GM19324 (cell line): Measurements from ENCODE around the gene EFNA2.
A peak's percentile ranks its signal among the peaks of the same experiment; 100 is the strongest.

Source experiments
- ATAC-seq: cut with Tn5 transposase; IDR thresholded peaks from one replicate; pipeline ENCODE4 v1.9.1; 2021; ENCODE audit warnings: mild to moderate bottlenecking, moderate library complexity; ENCODE audit not compliant: unreplicated experiment, low FRiP score

EFNA2 gene

GRCh38 chr19:1270213-1270853, 15.3 kb upstream of the EFNA2 start:
- ATAC-seq: no peak

DNA sequence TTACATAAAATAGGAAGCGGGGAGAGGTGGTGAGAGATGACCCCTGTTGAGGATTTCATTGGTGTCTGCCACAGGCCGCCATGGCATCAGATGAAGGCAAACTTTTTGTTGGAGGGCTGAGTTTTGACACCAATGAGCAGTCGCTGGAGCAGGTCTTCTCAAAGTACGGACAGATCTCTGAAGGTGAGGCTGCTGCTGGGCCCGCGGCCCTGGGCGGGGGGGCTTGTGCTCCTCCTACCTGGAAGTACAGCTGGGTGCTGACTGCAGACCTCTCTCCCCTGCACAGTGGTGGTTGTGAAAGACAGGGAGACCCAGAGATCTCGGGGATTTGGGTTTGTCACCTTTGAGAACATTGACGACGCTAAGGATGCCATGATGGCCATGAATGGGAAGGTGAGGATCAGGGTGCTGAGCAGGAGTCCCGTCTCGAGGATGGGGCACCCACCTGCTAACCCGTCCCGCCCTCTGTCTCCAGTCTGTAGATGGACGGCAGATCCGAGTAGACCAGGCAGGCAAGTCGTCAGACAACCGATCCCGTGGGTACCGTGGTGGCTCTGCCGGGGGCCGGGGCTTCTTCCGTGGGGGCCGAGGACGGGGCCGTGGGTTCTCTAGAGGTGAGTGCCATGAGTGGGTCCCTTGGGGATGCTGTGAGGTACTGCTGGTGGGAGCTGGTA, 14.7 kb upstream of the EFNA2 start:
- no peak for ATAC-seq

DNA sequence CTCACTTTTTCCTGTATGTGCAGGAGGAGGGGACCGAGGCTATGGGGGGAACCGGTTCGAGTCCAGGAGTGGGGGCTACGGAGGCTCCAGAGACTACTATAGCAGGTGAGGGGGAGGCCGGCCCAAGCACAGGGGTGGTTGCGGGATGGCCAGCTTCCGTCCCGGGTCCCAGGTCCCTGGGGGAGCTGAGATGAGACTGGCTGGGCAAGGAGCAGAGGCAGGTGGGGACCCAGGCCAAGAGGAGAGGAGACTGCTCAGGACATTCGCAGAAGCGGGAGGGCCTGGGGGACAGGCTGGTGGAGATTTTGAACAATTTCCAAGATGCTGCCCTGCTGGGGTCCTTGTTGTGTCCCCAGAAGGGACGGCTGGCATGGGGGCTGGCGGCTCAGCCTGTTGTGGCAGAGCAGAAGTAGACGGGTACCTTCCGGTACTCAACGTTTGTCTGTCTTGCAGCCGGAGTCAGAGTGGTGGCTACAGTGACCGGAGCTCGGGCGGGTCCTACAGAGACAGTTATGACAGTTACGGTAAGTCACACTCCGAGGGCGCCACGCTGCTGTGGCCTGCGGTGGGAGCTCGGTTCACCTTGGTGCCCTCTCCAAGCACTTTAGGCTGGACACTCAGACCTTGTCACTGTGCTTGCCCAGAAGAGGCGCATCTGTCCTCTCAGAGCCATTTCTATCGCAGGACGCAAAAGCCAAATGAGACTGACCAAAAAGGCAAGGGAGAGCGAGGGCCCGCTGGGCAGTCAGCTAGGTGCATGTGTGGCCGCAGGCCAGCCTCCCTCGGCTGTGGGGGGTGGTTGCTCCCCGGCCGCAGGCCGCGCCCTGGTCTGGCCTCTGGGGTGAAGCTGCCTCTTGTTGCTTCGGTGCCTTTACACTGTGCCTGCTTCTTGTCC, 13.9 kb upstream of the EFNA2 start:
- ATAC-seq: no peak

GRCh38 chr19:1272423-1273262, 13.0 kb upstream of the EFNA2 start:
- no peak for ATAC-seq

GRCh38 chr19:1273263-1274041, 12.2 kb upstream of the EFNA2 start:
- no peak for ATAC-seq

- ATAC-seq: no peak
Observed at GRCh38 chr19:1274081-1274851, 11.4 kb upstream of the EFNA2 start.

DNA sequence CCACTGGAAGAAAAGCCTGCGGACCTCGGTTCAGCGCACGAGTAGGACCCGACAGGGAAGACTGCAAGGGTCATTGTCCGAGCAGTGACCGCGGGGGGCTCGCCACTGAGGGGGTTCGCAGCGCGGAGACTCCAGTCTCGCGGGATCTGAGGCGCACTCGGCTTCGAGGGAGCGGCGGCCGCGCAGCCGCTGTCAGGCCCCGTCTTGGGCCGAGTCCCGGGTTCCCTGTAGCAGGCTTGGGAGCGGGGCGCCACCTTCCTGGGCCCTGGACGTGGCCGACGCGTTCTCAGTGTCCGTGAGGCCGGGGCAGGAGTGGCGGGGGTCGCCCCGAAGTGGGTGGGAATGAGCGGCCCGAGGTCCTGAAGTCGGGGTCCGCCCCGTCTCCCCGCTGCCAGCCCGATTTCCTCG, 10.8 kb upstream of the EFNA2 start:
- ATAC-seq: no peak

DNA sequence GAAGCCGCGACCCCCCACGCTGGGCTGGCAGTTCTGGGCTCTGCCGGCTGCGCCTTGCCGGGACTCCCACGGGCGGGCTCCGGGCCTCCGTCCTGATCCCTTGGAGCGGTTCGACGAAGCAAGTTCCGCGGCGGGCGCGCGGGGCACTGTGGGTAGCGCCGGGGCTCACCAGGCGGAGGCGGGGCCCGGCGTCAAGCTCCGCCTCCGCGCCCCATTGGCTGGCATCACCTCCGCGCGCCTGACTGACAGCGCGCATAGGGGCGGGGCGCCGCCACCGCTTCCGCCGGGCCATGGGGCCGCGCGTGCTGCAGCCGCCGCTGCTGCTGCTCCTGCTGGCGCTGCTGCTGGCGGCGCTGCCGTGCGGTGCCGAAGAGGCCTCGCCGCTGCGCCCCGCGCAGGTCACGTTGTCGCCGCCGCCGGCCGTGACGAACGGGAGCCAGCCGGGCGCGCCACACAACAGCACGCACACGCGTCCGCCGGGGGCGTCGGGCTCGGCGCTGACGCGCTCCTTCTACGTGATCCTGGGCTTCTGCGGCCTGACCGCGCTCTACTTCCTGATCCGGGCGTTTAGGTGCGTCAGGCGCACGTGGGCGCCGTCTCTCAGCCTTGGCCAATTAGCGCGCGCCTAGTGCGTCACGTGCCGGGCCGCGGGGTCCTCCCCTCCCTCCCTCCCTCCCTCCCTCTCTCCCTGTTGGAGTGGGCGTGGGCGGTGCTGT, 10.3 kb upstream of the EFNA2 start, which contains the start of gene FAM174C:
TSS of gene FAM174C (plus strand) at position 271 of the 716 bp plus-strand sequence. CDS start at position 291, 20 bp downstream.
- peak; percentile 78 for ATAC-seq

- no peak for ATAC-seq
Observed at GRCh38 chr19:1275976-1276627, 9.6 kb upstream of the EFNA2 start.

DNA sequence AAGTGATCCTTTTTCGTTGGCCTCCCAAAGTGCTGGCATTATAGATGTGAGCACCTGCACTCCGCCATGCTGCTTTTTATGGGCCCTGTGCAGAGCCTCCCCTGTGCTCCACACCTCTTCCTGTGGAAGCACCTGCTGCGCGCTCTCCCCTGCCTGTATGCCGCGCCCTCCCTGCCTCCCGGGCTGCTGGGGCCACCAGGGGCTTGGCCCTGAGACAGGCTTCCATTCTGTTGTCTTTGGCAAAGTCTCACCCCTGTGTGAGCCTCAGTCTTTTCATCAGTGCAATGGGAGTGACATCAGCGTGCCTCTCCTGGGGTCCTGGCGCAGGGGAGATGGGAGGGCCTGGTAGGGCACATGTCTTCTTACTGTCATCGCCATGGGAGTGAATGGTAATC, 9.0 kb upstream of the EFNA2 start:
- ATAC-seq: no peak

DNA sequence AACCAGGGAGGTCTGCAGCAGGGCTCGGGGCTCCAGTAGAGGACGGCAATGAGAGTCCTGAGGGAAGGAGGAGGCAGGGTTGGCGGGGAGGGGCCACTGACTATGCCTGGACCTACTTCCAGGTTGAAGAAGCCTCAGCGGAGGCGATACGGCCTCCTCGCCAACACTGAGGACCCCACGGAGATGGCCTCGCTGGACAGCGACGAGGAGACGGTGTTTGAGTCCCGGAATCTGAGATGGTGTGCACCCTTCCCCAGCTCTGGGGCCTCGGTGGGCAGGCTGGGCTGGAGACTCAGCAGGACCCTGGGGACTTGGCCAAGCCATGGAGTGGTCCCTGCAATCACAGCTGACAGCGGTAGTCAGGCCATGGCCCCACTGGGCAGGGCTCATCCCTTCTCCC, 8.6 kb upstream of the EFNA2 start:
- ATAC-seq: no peak

- no peak for ATAC-seq
Observed at GRCh38 chr19:1278074-1278473, 7.6 kb upstream of the EFNA2 start.

DNA sequence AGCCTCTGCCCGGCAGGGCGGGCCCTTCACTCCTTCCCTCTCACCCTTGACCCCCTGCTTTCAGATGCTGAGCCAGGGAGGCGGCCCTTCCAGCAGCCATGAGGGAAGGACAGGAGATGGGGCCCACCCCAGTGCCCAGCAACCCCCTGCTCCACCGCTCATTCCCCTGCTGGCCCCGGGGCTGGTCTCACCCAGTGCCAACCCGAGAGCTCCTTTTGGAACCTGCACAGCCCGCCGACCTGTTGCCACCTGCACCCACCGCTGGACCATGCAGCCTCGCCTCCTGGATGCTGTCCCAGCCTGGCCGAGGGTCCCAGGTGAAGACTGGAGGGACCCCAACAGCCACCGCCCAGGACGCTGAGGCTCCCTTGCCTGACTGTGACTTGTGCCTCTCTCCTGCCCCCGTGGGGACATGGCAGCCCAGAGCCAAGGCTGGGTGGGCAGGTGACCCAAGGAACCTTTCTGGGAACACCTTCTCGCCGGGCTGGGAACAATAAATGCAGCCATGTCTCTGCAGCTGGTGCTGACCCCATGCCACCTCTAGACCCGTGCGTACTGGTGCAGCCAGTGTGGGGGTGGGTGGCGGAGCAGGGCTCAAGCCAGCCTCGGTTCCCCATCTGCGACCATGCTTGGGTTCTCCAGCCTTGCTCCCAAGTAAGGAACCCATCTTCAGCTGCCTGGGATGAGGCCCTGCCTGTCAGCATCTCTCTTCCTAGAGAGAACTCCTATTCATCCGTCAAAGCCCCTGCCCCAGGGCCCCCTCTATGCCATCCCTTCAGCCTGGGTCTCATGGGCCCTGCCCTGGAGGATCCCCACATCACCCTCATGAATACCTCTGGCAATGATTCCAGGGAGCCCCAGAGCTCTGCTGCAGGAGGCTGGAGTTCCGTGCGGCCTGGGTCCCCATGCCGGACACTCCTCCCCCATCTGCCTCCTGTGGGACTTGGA, 6.7 kb upstream of the EFNA2 start:
- ATAC-seq: no peak

- ATAC-seq: no peak
Observed at GRCh38 chr19:1279782-1280341, 5.8 kb upstream of the EFNA2 start.

GRCh38 chr19:1280636-1281568, 4.8 kb upstream of the EFNA2 start:
- no peak for ATAC-seq
